Measurements from ENCODE around the gene ERGIC1. TPM values are rescaled to one million over a fixed set of nuclear protein-coding genes. Genes with fewer than 3 reads are reported as not detected.
A peak's percentile ranks its signal among the peaks of the same experiment; 100 is the strongest.

Gene ERGIC1
- total and polyA plus RNA-seq, 10 of the 15 experiments (the other 5 are each of a cell fraction or from before 2014, with no cell fraction given), result 8.8 to 104 (median 76.3) TPM

DNA sequence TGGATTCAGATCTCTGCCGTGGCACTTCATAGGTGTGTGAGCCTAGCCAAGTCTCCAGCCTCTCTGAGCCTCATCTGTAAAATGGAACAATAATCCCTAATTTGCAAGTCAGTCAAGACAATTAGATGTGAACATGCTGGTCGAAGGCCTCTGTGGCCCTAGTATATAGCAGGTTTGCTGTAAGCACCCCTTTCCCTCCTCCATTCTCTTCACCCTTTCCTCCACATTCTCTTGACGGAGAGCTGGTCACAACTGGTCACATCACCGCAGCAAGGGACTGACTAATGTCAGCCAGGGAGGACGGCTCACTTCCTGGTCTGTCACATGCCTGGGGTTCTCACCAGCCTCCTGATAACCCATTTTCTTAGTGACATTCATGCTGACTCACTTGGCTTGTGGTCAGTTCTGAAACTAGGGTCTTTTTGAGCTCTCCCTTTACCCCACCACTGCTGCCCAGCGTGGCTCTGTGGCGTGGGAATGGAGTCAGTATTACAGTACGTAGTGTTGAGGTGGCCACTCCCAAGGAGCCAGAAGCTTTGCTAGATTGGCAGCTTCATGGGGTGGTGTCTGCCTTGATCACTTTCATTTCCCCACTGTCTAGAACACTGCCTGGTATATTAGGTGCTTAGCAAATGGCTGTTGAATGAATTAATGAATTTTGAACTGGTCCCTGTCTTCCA is 47.8 kb downstream of the ERGIC1 start:
- Histone ChIP-seq H3K79me2 (ENCODE audit: control insufficient read depth, insufficient read depth, low read length) (peaks cover 14% of the 10 kb centered on the region), H2AFZ (ENCODE audit: control insufficient read depth, low read depth, low read length) (peak overlapping the region; percentile 82), H3K9me3 (replicated peaks; ENCODE audit: control insufficient read depth, insufficient read depth, low read length) (no peaks in the 10 kb centered on the region; the same call in 2 of the 3 replicates), H3K36me3 (ENCODE audit: control insufficient read depth in 2 of 2, insufficient read depth in 2 of 2, low read length in 1 of 2) (no peaks in the 10 kb centered on the region; a peak in 2 of 4 replicates), H3K9ac (ENCODE audit: control insufficient read depth, insufficient read depth, low read length) (peak overlapping the region; percentile 51), H3K4me2 (ENCODE audit: control insufficient read depth, insufficient read depth) (peak overlapping the region; percentile 44), H3K27ac (ENCODE audit: control insufficient read depth, insufficient read depth) (peak overlapping the region; percentile 86), H4K20me1 (ENCODE audit: control insufficient read depth, insufficient read depth) (no peaks in the 10 kb centered on the region), H3K4me3 (no peak overlapping the region), H3K27me3 (replicated peaks in 1 of 2; ENCODE audit: control insufficient read depth in 2 of 2, insufficient read depth in 2 of 2, low read length in 1 of 2) (no peaks in the 10 kb centered on the region), H3K4me1 (ENCODE audit: control insufficient read depth, insufficient read depth, low read length) (peaks cover 16% of the 10 kb centered on the region)
- FAIRE-seq, result peak; percentile 35
- intact Hi-C loops (cut with micrococcal nuclease; ENCODE audit: unreplicated experiment), result no loop called here
- ChIA-PET CTCF (interaction anchor here (0.7 to 1.6 kb wide), 9 partner anchors 10 to 167 kb away, joined by 3 to 9 read pairs (median 4); no protein-coding TSS in a partner anchor), POLR2A (interaction anchor here (1.0 to 1.4 kb wide), 4 partner anchors 25 to 172 kb away, joined by 3 to 4 read pairs (median 3); no protein-coding TSS in a partner anchor), SMC1A (ENCODE audit: uncharacterized antibody, unreplicated experiment) (interaction anchor here (0.9 to 2.3 kb wide), 13 partner anchors 9 to 110 kb away, joined by 3 to 9 read pairs (median 3); partner anchors contain the start of gene ERGIC1), RAD21 (ENCODE audit: unreplicated experiment) (interaction anchor here (0.6 to 2.1 kb wide), 11 partner anchors 11 to 111 kb away, joined by 3 to 12 read pairs (median 4); partner anchors contain the start of gene DUSP1)
- DNase-seq (ENCODE audit: low read depth, low spot score), result peak; percentile 72
- BruUV-seq (replicated peaks), result no TSS peak
- 9% methylated on average over 8 of the region's 8 CpGs for WGBS (ENCODE audit: insufficient coverage, insufficient replicate concordance, low lambda C conversion rate, missing lambda C conversion rate)
- ATAC-seq, result peak; percentile 98
- in situ Hi-C loops (cut with MboI), result no loop called here
- TF ChIP-seq ESRRA (IDR thresholded peaks at IDR 0.05; ENCODE audit: low read length), result no peak
- TF ChIP-seq ZBED1 (IDR thresholded peaks at IDR 0.05; ENCODE audit: borderline replicate concordance), result peak; percentile 48; the same call in 1 of the 2 replicates
- no peak for TF ChIP-seq SMAD1 (IDR thresholded peaks at IDR 0.05; ENCODE audit: low read depth, partially characterized antibody)
- TF ChIP-seq CHD1 (IDR thresholded peaks at IDR 0.05; ENCODE audit: low read depth, low read length), result no peak
- TF ChIP-seq, protein P1, sequence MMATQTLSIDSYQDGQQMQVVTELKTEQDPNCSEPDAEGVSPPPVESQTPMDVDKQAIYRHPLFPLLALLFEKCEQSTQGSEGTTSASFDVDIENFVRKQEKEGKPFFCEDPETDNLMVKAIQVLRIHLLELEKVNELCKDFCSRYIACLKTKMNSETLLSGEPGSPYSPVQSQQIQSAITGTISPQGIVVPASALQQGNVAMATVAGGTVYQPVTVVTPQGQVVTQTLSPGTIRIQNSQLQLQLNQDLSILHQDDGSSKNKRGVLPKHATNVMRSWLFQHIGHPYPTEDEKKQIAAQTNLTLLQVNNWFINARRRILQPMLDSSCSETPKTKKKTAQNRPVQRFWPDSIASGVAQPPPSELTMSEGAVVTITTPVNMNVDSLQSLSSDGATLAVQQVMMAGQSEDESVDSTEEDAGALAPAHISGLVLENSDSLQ (IDR thresholded peaks at IDR 0.05), result peak; percentile 88
- TF ChIP-seq, protein P2, sequence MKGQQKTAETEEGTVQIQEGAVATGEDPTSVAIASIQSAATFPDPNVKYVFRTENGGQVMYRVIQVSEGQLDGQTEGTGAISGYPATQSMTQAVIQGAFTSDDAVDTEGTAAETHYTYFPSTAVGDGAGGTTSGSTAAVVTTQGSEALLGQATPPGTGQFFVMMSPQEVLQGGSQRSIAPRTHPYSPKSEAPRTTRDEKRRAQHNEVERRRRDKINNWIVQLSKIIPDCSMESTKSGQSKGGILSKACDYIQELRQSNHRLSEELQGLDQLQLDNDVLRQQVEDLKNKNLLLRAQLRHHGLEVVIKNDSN (IDR thresholded peaks at IDR 0.05; ENCODE audit: borderline replicate concordance, extremely low read length, insufficient read depth, low read depth, low read length), result peak; percentile 62
- no peak for TF ChIP-seq SUZ12 (IDR thresholded peaks at IDR 0.05; ENCODE audit: unreplicated experiment)
- peak; percentile 54; the same call in 1 of the 2 replicates for TF ChIP-seq PAX5 (IDR thresholded peaks at IDR 0.05; ENCODE audit: borderline replicate concordance, low read depth, low read length)
- no peak for TF ChIP-seq FOXK2 (IDR thresholded peaks at IDR 0.05)
- TF ChIP-seq ZNF384 (IDR thresholded peaks at IDR 0.05; ENCODE audit: borderline replicate concordance, low read depth, low read length), result no peak
- no peak for TF ChIP-seq EZH2 (IDR thresholded peaks at IDR 0.05; ENCODE audit: borderline replicate concordance, control insufficient read depth, low read depth, low read length)
- no peak for TF ChIP-seq MEF2B (IDR thresholded peaks at IDR 0.05; ENCODE audit: partially characterized antibody, poor library complexity, severe bottlenecking)
- TF ChIP-seq, protein P3, sequence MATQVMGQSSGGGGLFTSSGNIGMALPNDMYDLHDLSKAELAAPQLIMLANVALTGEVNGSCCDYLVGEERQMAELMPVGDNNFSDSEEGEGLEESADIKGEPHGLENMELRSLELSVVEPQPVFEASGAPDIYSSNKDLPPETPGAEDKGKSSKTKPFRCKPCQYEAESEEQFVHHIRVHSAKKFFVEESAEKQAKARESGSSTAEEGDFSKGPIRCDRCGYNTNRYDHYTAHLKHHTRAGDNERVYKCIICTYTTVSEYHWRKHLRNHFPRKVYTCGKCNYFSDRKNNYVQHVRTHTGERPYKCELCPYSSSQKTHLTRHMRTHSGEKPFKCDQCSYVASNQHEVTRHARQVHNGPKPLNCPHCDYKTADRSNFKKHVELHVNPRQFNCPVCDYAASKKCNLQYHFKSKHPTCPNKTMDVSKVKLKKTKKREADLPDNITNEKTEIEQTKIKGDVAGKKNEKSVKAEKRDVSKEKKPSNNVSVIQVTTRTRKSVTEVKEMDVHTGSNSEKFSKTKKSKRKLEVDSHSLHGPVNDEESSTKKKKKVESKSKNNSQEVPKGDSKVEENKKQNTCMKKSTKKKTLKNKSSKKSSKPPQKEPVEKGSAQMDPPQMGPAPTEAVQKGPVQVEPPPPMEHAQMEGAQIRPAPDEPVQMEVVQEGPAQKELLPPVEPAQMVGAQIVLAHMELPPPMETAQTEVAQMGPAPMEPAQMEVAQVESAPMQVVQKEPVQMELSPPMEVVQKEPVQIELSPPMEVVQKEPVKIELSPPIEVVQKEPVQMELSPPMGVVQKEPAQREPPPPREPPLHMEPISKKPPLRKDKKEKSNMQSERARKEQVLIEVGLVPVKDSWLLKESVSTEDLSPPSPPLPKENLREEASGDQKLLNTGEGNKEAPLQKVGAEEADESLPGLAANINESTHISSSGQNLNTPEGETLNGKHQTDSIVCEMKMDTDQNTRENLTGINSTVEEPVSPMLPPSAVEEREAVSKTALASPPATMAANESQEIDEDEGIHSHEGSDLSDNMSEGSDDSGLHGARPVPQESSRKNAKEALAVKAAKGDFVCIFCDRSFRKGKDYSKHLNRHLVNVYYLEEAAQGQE (IDR thresholded peaks at IDR 0.05; ENCODE audit: low read depth, low read length), result no peak
- TF ChIP-seq CHD4 (IDR thresholded peaks at IDR 0.05), result no peak
- no peak for TF ChIP-seq GATAD2B (conservative IDR thresholded peaks at IDR 0.05; ENCODE audit: low read depth)
- TF ChIP-seq WRNIP1 (IDR thresholded peaks at IDR 0.05; ENCODE audit: borderline replicate concordance, low read depth, low read length), result no peak
- peak; percentile 71 for TF ChIP-seq EED (IDR thresholded peaks at IDR 0.05; ENCODE audit: low read depth)
- no peak for TF ChIP-seq TAF1 (IDR thresholded peaks at IDR 0.05; ENCODE audit: borderline replicate concordance, low read depth, low read length)
- TF ChIP-seq BMI1 (IDR thresholded peaks at IDR 0.05; ENCODE audit: borderline replicate concordance), result no peak
